ENCODE measurements around the gene NBEA.

NBEA gene

GRCh38 chr13:35460061-35460460 is 518.0 kb downstream of the NBEA start:
- DNase-seq (ENCODE audit: extremely low spot score), result no peak
- ChIA-PET POLR2A (no interaction called here), CTCF (no interaction called here)
- TF ChIP-seq, protein P1, sequence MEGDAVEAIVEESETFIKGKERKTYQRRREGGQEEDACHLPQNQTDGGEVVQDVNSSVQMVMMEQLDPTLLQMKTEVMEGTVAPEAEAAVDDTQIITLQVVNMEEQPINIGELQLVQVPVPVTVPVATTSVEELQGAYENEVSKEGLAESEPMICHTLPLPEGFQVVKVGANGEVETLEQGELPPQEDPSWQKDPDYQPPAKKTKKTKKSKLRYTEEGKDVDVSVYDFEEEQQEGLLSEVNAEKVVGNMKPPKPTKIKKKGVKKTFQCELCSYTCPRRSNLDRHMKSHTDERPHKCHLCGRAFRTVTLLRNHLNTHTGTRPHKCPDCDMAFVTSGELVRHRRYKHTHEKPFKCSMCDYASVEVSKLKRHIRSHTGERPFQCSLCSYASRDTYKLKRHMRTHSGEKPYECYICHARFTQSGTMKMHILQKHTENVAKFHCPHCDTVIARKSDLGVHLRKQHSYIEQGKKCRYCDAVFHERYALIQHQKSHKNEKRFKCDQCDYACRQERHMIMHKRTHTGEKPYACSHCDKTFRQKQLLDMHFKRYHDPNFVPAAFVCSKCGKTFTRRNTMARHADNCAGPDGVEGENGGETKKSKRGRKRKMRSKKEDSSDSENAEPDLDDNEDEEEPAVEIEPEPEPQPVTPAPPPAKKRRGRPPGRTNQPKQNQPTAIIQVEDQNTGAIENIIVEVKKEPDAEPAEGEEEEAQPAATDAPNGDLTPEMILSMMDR (IDR thresholded peaks at IDR 0.05; ENCODE audit: control extremely low read depth, extremely low read depth, low read depth, missing control alignments), result no peak

DNA sequence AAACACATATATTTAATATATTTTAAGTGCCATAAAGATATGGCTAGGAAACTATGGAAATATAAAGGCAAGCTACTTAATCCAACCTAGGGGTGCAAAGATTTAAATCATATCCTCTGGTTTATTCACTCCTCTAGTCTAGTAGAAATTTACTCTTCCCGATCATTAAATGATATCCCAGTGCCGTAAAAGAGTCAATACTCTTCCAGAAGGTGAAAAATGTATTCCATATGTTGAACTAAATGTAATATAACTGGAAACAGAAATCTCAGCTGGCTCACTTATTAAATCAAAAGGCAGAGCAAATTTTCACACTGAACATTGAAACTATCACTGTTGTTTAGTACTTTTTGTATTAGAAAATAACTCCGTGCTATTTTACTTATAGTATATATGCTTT is 523.3 kb downstream of the NBEA start:
- no peak for DNase-seq (ENCODE audit: extremely low spot score)
- TF ChIP-seq, protein P1 (IDR thresholded peaks at IDR 0.05; ENCODE audit: control extremely low read depth, extremely low read depth, low read depth, missing control alignments), result no peak
- ChIA-PET CTCF (no interaction called here), POLR2A (no interaction called here)

DNA sequence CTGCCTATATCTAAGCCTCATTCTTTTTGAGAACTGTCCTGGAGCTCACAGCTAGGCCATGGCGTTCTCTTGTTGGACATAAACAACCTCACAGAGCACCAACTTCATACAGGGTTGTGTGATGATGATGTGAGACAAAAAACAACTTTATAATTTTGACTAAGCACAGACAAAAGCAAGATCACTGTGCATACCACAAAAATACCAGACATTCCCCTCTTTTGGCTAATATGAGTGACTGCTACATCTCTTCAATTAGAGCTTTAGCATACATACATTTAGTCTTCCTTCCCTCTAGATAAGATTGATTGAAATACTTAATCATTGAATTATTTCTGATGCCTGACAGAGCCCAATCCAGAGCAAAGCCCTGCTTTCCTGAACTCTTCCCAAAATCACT is 526.1 kb downstream of the NBEA start:
- ChIA-PET CTCF (no interaction called here), POLR2A (no interaction called here)
- TF ChIP-seq, protein P1 (IDR thresholded peaks at IDR 0.05; ENCODE audit: control extremely low read depth, extremely low read depth, low read depth, missing control alignments), result no peak
- DNase-seq (ENCODE audit: extremely low spot score), result no peak

DNA sequence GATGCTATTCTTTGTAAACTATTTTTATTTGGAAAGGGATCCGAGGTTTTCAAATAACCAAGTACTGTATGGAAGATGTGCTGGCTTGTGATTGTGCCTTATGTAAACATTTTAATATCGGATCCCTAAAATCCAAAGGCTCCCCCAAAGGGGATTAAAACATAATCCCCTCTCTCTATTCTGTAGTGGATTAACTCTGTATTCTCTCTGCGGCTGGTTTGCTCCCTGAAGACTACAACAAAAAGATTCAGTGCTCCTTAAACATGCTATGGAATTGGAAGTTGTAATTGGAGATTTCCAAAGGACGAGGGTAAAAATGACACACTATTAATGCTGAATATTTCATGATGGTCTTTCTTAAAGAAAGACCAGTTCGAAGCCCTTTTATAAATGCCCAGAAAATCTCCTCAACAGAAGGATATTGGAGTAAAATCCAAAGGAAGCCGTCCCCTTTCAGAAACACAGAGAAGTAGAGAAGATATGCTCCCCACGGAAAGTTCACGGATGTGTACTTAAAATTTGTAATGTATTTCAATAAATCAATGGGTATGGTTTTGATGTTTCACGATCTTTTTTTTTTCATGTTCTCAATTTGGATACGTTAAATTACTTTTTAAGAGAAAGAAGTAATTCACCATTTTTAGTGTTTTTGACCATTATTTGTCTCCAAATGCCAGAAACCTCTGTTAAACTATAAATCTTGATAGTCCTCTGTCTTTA is 527.9 kb downstream of the NBEA start:
- ChIA-PET POLR2A (no interaction called here), CTCF (interaction anchor here (1.3 kb wide), 1 partner anchor 8 kb away, joined by 3 read pairs; no protein-coding TSS in a partner anchor)
- TF ChIP-seq, protein P1 (IDR thresholded peaks at IDR 0.05; ENCODE audit: control extremely low read depth, extremely low read depth, low read depth, missing control alignments), result no peak
- no peak for DNase-seq (ENCODE audit: extremely low spot score)

DNA sequence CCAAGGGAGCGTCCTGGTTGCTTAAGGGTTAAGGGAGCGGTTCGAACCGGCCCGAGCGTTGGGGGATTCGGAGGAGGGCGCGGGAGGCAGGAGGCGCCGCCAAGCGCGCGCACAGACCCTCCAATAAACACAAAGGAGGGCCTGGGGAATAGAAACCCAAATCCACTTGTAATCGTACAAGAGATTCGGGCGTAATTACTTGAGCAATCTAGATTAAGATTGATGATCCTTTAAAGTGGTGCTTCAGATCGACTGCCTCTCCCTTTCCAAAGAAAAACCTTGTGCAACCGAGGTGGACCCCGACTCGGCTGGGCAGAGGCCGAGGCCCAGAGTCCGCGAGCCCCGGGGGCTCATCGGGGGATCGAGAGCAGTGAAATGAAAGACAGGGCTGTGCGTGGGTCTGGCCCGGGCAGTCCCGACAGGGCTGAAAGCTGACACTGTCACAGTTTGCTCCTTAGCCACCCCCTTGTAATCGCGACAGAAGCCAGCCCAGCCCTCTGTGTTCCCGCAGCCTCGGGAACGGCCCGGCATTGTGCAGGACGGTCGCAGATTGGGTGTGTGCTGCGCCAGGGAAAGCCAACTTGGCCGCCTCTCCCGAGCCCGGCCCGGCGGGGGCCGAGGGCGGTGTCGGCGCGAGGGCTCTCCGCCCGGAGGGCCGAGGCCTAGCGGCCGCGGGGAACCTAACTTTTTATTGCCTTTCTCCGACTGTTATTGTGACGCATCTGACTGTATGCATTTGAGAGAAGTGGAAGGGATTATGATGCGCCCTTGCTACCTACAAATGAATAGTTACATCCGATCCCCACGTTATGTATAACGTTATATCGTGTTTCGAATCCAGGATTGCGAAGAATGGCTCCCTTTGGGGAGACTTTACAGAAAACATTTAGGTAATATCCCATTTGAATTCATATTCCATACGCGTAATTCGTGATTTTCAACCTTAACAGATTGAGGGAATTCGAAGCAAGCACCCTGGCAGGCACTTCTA is 528.9 kb downstream of the NBEA start:
- no peak for DNase-seq (ENCODE audit: extremely low spot score)
- ChIA-PET POLR2A (no interaction called here), CTCF (no interaction called here)
- TF ChIP-seq, protein P1 (IDR thresholded peaks at IDR 0.05; ENCODE audit: control extremely low read depth, extremely low read depth, low read depth, missing control alignments), result no peak

DNA sequence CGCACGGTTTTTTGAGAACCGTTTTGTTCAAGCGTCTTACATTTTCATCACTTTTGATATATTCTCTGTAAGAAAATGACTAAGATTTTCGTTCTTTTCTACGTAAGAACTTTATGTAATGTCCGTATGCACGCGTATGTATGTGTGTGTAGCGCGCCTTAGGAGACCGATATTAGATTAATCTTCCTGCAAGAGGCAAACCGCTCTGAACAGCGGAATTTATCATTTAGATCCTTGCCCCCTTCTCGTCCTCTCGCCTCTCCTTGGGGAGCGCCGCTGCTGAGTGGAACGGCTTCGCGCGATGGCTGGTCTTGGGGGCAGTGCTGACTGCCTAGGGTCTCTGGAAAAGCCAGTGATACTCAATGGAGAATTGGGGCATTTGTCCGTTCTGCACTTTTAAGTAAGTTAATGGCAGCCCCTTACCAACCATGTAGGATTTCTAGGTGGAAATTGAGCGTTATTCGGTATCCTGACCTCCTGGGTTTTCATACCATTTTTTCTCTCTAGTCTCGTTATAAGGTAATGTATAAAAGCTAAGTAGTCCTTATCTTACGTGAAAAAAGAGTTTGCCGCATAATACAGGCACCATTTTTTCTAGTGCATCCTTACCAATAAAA is 529.7 kb downstream of the NBEA start:
- POLR2A ChIA-PET, result no interaction called here
- CTCF ChIA-PET, result no interaction called here
- DNase-seq (ENCODE audit: extremely low spot score), result no peak
- TF ChIP-seq, protein P1 (IDR thresholded peaks at IDR 0.05; ENCODE audit: control extremely low read depth, extremely low read depth, low read depth, missing control alignments), result no peak

Data from GM10248 (cell line).